GM21723 (cell line): ENCODE data around the gene TUBGCP6.
A peak's percentile ranks its signal among the peaks of the same experiment; 100 is the strongest.

Experiments used
- ATAC-seq: cut with Tn5 transposase; IDR thresholded peaks from one replicate; pipeline ENCODE4 v1.9.1; 2021; ENCODE audit warnings: mild to moderate bottlenecking, moderate library complexity; ENCODE audit not compliant: unreplicated experiment

The TUBGCP6 gene

GRCh38 chr22:50244420-50245213 lies at the start of gene TUBGCP6:
TSS of gene TUBGCP6 (minus strand) at chr22:50245023. CDS start at chr22:50244459, 564 bp downstream.
- ATAC-seq: peak; percentile 60

GRCh38 chr22:50294319-50294656 lies 49.5 kb upstream of the TUBGCP6 start:
- no peak for ATAC-seq

GRCh38 chr22:50293441-50294318 lies 48.9 kb upstream of the TUBGCP6 start:
- no peak for ATAC-seq

- no peak for ATAC-seq
These were observed 48.0 kb upstream of the TUBGCP6 start for GRCh38 chr22:50292643-50293440.

- ATAC-seq: no peak
These were observed 45.3 kb upstream of the TUBGCP6 start for GRCh38 chr22:50289942-50290630.

GRCh38 chr22:50289151-50289941 lies 44.5 kb upstream of the TUBGCP6 start:
- ATAC-seq: no peak

GRCh38 chr22:50287731-50288130 lies 42.9 kb upstream of the TUBGCP6 start:
- ATAC-seq: no peak

- no peak for ATAC-seq
These were observed 42.0 kb upstream of the TUBGCP6 start for GRCh38 chr22:50286701-50287318.

GRCh38 chr22:50286275-50286674 lies 41.5 kb upstream of the TUBGCP6 start:
- ATAC-seq: no peak

- no peak for ATAC-seq
These were observed 40.9 kb upstream of the TUBGCP6 start for GRCh38 chr22:50285568-50286229.

- ATAC-seq: no peak
These were observed 39.7 kb upstream of the TUBGCP6 start for GRCh38 chr22:50284479-50284878.

- ATAC-seq: no peak
These were observed 39.0 kb upstream of the TUBGCP6 start for GRCh38 chr22:50283821-50284220.

- ATAC-seq: no peak
These were observed 37.7 kb upstream of the TUBGCP6 start for GRCh38 chr22:50282361-50283155.

GRCh38 chr22:50281957-50282356 lies 37.1 kb upstream of the TUBGCP6 start:
- ATAC-seq: no peak

GRCh38 chr22:50281384-50281760 lies 36.5 kb upstream of the TUBGCP6 start:
- ATAC-seq: no peak

GRCh38 chr22:50280708-50281383 lies 36.0 kb upstream of the TUBGCP6 start:
- ATAC-seq: no peak

- ATAC-seq: no peak
These were observed 35.3 kb upstream of the TUBGCP6 start for GRCh38 chr22:50280022-50280707.
